HepG2 (cell line): ENCODE measurements around the gene RAPGEF6. TPM values are rescaled to one million over a fixed set of nuclear protein-coding genes. Genes with fewer than 3 reads are reported as not detected.

Source experiments
- ATAC-seq: fragments of 200-7000 bp; cut with Tn5 transposase; 3 replicates; pipeline ENCODE4 v1.9.1; 2020; ENCODE audit warnings: mild to moderate bottlenecking, moderate library complexity
- BruUV-seq: library from RNA; stranded (reverse); fragments of 400-500 nt; replicated peaks from 2 replicates; lab custom pipeline; 2021; lab: Mats Ljungman, UMichigan
- CTCF ChIA-PET: fragments of 300-600 bp; formaldehyde crosslinking; extraction: SDS; loops from one replicate; lab custom pipeline; 2021; ENCODE audit warnings: low total read pairs, inconsistent platforms, low intra/inter-chr PET ratio; lab: Yijun Ruan, JAX
- POLR2A ChIA-PET: fragments of 350-600 bp; sonication (Branson Sonifier 250); formaldehyde crosslinking; loops from one replicate; lab custom pipeline; 2020; ENCODE audit warnings: antibody characterized with exemption, inconsistent platforms; lab: Yijun Ruan, JAX
- DNase-seq: peaks from one replicate; pipeline ENCODE4 v3.0.0-alpha.2; 2015; ENCODE audit warnings: low spot score
- FAIRE-seq: peaks from 3 replicates; lab custom pipeline; 2011; peaks lifted over from hg19 to GRCh38; lab: Jason Lieb, UNC
- H2AFZ ChIP-seq: one replicate; pipeline ENCODE4 v1.6.1; 2011; ENCODE audit warnings: low read length, inconsistent platforms
- H3K27ac ChIP-seq: fragments of 300-600 bp; 3 replicates; pipeline ENCODE4 v1.8.0; 2011; ENCODE audit warnings: mixed run types, mild to moderate bottlenecking, mixed read lengths, low read length, inconsistent platforms; ENCODE audit not compliant: insufficient read depth; ENCODE audit errors: extremely low read length
- H3K27me3 ChIP-seq, 2 experiments: fragments of 200-600 bp in 1 of 2; 2 replicates in 1 of 2; 3 replicates in 1 of 2; pipeline versions ENCODE4 v1.6.0 to v1.8.0; 2011; ENCODE audit warnings: low read length in 2 of 2, mild to moderate bottlenecking in 2 of 2, moderate library complexity in 2 of 2, inconsistent platforms in 1 of 2; ENCODE audit not compliant: insufficient read depth in 2 of 2, control insufficient read depth in 1 of 2
- H3K36me3 ChIP-seq, 2 experiments: fragments of 200-600 bp in 1 of 2; replicated peaks in 1 of 2; 2 replicates in 1 of 2; 3 replicates in 1 of 2; pipeline versions ENCODE4 v1.5.1 to v1.8.0; 2011; ENCODE audit warnings: low read length in 2 of 2, inconsistent platforms in 1 of 2; ENCODE audit not compliant: insufficient read depth in 2 of 2, control insufficient read depth in 1 of 2
- H3K4me1 ChIP-seq: 2 replicates; pipeline ENCODE4 v1.5.1; 2012; ENCODE audit warnings: low read length, inconsistent platforms; ENCODE audit not compliant: insufficient read depth
- H3K4me2 ChIP-seq: 2 replicates; pipeline ENCODE4 v1.6.0; 2011; ENCODE audit warnings: low read depth, low read length, inconsistent platforms
- H3K4me3 ChIP-seq, 3 experiments: fragments of 200-600 bp in 1 of 3; sonication (generic), shearing (Covaris generic) in 1 of 3; replicated peaks in 1 of 3; 2 replicates each; pipeline ENCODE4 v1.5.1; 2011 to 2016; ENCODE audit warnings: low read length in 3 of 3, inconsistent platforms in 2 of 3, low read depth in 2 of 3, mild to moderate bottlenecking in 2 of 3, control low read depth in 1 of 3, mixed read lengths in 1 of 3; ENCODE audit not compliant: insufficient read depth in 1 of 3
- H3K79me2 ChIP-seq: one replicate; pipeline ENCODE4 v1.6.1; 2011; ENCODE audit warnings: low read length, inconsistent platforms; ENCODE audit not compliant: insufficient read depth
- H3K9ac ChIP-seq: 2 replicates; pipeline ENCODE4 v1.6.0; 2011; ENCODE audit warnings: mild to moderate bottlenecking, low read depth, low read length, inconsistent platforms; ENCODE audit not compliant: insufficient read depth
- H3K9me3 ChIP-seq: 2 replicates; pipeline ENCODE4 v1.5.1; 2012; ENCODE audit warnings: mild to moderate bottlenecking, low read length
- H4K20me1 ChIP-seq: 2 replicates; pipeline ENCODE4 v1.6.0; 2011; ENCODE audit warnings: inconsistent platforms, mild to moderate bottlenecking, low read length, moderate library complexity; ENCODE audit not compliant: insufficient read depth
- AHR ChIP-seq: IDR thresholded peaks from 2 replicates; pipeline ENCODE4 v1.6.1; 2018; ENCODE audit warnings: missing genetic modification reagents, missing compliant biosample characterization
- DR1 ChIP-seq: sonication (generic); formaldehyde crosslinking; IDR thresholded peaks from 2 replicates; pipeline ENCODE4 v1.8.0; 2021; ENCODE audit warnings: mild to moderate bottlenecking, missing genetic modification reagents, inconsistent platforms
- MED13 ChIP-seq: sonication (generic); formaldehyde crosslinking; IDR thresholded peaks from 2 replicates; pipeline ENCODE4 v1.5.0; 2020; ENCODE audit warnings: missing genetic modification reagents
- NCOA5 ChIP-seq: sonication (generic); formaldehyde crosslinking; IDR thresholded peaks from 2 replicates; pipeline ENCODE4 v1.4.0; 2020; ENCODE audit warnings: missing genetic modification reagents
- NRL ChIP-seq: sonication (generic); formaldehyde crosslinking; IDR thresholded peaks from 2 replicates; pipeline ENCODE4 v1.5.0; 2020; ENCODE audit warnings: missing genetic modification reagents, mild to moderate bottlenecking, moderate library complexity, borderline replicate concordance
- ZNF570 ChIP-seq: sonication (generic); formaldehyde crosslinking; IDR thresholded peaks from 2 replicates; pipeline ENCODE4 v1.4.0; 2020; ENCODE audit warnings: mild to moderate bottlenecking, missing genetic modification reagents, borderline replicate concordance
- ZNF772 ChIP-seq: sonication (generic); formaldehyde crosslinking; IDR thresholded peaks from 2 replicates; pipeline ENCODE4 v1.5.0; 2020; ENCODE audit warnings: mild to moderate bottlenecking, missing genetic modification reagents
- WGBS: methylation state at CpG from one replicate; pipeline ENCODE4 v1.1.6; 2017; ENCODE audit warnings: low lambda C conversion rate; 5-methylcytosine and 5-hydroxymethylcytosine counted together
- in situ Hi-C: cut with HindIII; loops from 2 replicates; pipeline ENCODE4 v1.10.0; 2017; ENCODE audit warnings: low pct_unique_long_range_greater_than_20kb; ENCODE audit not compliant: extremely low pct_ligation_motif_present
- intact Hi-C: fragments of 100-400 bp; cut with micrococcal nuclease; formaldehyde crosslinking; loops from one replicate; pipeline ENCODE4 v1.10.0; 2022; ENCODE audit not compliant: unreplicated experiment
- polyA plus RNA-seq, 8 experiments: library from polyadenylated mRNA; depleted of rRNA in 3 of 8; stranded (reverse) in 7 of 8; unstranded in 1 of 8; fragments of >200 nt; fragmentation: Illumina TruSeq in 4 of 8; extraction: Trizol in 4 of 8; gene quantifications; 2 replicates each; pipeline versions ENCODE4 v1.2.1 to v1.2.3, GENCODE V29; 2011 to 2016; ENCODE audit warnings: low read depth in 4 of 8, missing spikeins in 1 of 8, mixed read lengths in 1 of 8; ENCODE audit not compliant: insufficient read depth in 1 of 8
- total RNA-seq, 5 experiments: library from RNA; depleted of rRNA; stranded (reverse); fragments of >200 nt; fragmentation: Illumina TruSeq; extraction: Trizol; gene quantifications; 2 replicates each; pipeline ENCODE4 v1.2.3, GENCODE V29; 2016; ENCODE audit warnings: low read depth in 1 of 5
- TF ChIP-seq, protein P1 (sequence below): sonication (generic); formaldehyde crosslinking; IDR thresholded peaks from 2 replicates; pipeline ENCODE4 v1.4.0; 2020; ENCODE audit warnings: low read depth, mild to moderate bottlenecking, missing genetic modification reagents
- TF ChIP-seq, protein P2 (sequence below): sonication (generic); formaldehyde crosslinking; IDR thresholded peaks from 2 replicates; pipeline ENCODE4 v1.4.0; 2020; ENCODE audit warnings: mild to moderate bottlenecking, missing genetic modification reagents, borderline replicate concordance
- TF ChIP-seq, protein P3 (sequence below): IDR thresholded peaks from 2 replicates; pipeline ENCODE4 v1.6.1; 2016; ENCODE audit warnings: missing compliant biosample characterization, missing genetic modification reagents, borderline replicate concordance

The RAPGEF6 gene
- total and polyA plus RNA-seq, 2 of the 13 experiments (the other 11 are each of a cell fraction or from before 2014, with no cell fraction given): 7.7 to 24.6 TPM

DNA sequence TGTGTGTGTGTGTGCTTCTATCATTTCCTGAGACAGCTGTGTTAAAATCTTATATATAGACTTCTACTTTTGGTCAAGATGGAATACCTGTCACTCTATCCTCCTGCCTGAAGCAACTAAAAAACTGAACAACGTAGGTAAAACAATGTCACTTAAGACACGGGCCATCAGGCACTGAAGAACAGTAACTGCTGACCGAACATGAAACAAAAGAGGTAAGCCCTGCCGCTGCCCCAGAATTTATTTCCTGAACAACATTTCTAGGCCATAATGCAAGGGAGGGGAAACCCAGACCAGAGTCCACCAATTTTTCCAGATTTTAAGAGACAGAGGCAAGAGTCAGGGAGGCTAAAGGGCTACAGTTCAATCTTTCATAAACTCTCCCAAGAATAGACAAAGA, 215.2 kb downstream of the RAPGEF6 start:
- 95% methylated on average over 4 of the region's 4 CpGs for WGBS
- no TSS peak for BruUV-seq
- no peak for FAIRE-seq
- Histone ChIP-seq H3K27me3 (no peaks in the 10 kb centered on the region), H3K9me3 (no peaks in the 10 kb centered on the region), H3K27ac (no peak overlapping the region), H3K4me1 (no peaks in the 10 kb centered on the region), H3K79me2 (no peaks in the 10 kb centered on the region), H3K4me3 (no peak overlapping the region), H3K36me3 (peaks cover 4 to 16% of the 10 kb centered on the region in 2 experiments; a peak in 2 of 5 replicates), H3K9ac (no peak overlapping the region), H4K20me1 (no peaks in the 10 kb centered on the region), H2AFZ (no peak overlapping the region), H3K4me2 (no peak overlapping the region)
- in situ Hi-C loops: no loop called here
- no peak for DNase-seq
- intact Hi-C loops: no loop called here
- CTCF ChIA-PET: no interaction called here
- POLR2A ChIA-PET: no interaction called here
- TF ChIP-seq ZNF772 (CRISPR knock-in tag): no peak
- TF ChIP-seq, protein P1, sequence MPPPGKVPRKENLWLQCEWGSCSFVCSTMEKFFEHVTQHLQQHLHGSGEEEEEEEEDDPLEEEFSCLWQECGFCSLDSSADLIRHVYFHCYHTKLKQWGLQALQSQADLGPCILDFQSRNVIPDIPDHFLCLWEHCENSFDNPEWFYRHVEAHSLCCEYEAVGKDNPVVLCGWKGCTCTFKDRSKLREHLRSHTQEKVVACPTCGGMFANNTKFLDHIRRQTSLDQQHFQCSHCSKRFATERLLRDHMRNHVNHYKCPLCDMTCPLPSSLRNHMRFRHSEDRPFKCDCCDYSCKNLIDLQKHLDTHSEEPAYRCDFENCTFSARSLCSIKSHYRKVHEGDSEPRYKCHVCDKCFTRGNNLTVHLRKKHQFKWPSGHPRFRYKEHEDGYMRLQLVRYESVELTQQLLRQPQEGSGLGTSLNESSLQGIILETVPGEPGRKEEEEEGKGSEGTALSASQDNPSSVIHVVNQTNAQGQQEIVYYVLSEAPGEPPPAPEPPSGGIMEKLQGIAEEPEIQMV: no peak
- no peak for ATAC-seq

DNA sequence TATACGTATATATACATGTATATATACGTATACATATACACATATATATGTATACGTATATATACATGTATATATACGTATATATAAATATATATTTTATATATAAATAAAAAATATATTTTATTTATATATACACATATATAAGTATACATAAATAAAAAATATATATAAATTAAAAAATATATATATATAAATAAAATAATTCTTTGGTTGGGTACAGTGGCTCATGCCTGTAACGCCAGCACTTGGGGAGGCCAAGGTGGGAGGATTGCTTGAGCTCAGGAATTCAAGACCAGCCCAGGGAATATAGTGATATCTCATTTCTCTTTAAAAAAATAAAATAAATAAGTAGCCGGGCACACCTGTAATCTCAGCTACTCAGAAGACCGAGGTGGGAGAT, 216.2 kb downstream of the RAPGEF6 start:
- Histone ChIP-seq H3K36me3 (peaks cover 7 to 18% of the 10 kb centered on the region in 2 experiments; a peak in 2 of 5 replicates), H3K27me3 (no peaks in the 10 kb centered on the region), H3K27ac (no peak overlapping the region), H3K4me1 (no peaks in the 10 kb centered on the region), H3K4me2 (no peak overlapping the region), H3K4me3 (no peak overlapping the region), H4K20me1 (no peaks in the 10 kb centered on the region), H3K9me3 (no peaks in the 10 kb centered on the region), H3K9ac (no peak overlapping the region), H3K79me2 (no peaks in the 10 kb centered on the region), H2AFZ (no peak overlapping the region)
- 98% methylated on average over 7 of the region's 7 CpGs for WGBS
- ChIA-PET POLR2A (no interaction called here), CTCF (no interaction called here)
- ATAC-seq (no peak), FAIRE-seq (no peak), DNase-seq (no peak)
- in situ Hi-C loops: no loop called here
- intact Hi-C loops: no loop called here
- BruUV-seq: no TSS peak
- TF ChIP-seq ZNF570 (CRISPR knock-in tag) (no peak), MED13 (CRISPR knock-in tag) (no peak), NCOA5 (CRISPR knock-in tag) (no peak), NRL (CRISPR knock-in tag) (no peak), AHR (CRISPR knock-in tag) (no peak), DR1 (CRISPR knock-in tag) (no peak)
- TF ChIP-seq, protein P2, sequence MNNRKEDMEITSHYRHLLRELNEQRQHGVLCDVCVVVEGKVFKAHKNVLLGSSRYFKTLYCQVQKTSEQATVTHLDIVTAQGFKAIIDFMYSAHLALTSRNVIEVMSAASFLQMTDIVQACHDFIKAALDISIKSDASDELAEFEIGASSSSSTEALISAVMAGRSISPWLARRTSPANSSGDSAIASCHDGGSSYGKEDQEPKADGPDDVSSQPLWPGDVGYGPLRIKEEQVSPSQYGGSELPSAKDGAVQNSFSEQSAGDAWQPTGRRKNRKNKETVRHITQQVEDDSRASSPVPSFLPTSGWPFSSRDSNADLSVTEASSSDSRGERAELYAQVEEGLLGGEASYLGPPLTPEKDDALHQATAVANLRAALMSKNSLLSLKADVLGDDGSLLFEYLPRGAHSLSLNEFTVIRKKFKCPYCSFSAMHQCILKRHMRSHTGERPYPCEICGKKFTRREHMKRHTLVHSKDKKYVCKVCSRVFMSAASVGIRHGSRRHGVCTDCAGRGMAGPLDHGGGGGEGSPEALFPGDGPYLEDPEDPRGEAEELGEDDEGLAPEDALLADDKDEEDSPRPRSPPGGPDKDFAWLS (CRISPR knock-in tag): no peak
- TF ChIP-seq, protein P3, sequence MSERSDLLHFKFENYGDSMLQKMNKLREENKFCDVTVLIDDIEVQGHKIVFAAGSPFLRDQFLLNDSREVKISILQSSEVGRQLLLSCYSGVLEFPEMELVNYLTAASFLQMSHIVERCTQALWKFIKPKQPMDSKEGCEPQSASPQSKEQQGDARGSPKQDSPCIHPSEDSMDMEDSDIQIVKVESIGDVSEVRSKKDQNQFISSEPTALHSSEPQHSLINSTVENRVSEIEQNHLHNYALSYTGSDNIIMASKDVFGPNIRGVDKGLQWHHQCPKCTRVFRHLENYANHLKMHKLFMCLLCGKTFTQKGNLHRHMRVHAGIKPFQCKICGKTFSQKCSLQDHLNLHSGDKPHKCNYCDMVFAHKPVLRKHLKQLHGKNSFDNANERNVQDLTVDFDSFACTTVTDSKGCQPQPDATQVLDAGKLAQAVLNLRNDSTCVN: no peak
